RWPE2 (cell line): ENCODE data around the gene METTL4.

Source experiments
- ATAC-seq: fragments of 200-7000 bp; cut with Tn5 transposase; 3 replicates; pipeline ENCODE4 v1.9.1; 2021; ENCODE audit warnings: low read depth
- DNase-seq: peaks from one replicate; pipeline ENCODE4 v3.0.0-alpha.2; 2020; ENCODE audit warnings: low spot score
- H3K27ac ChIP-seq: fragments of 450-650 bp; 2 replicates; pipeline ENCODE4 v1.5.1; 2017; ENCODE audit warnings: mild to moderate bottlenecking; ENCODE audit not compliant: poor library complexity, severe bottlenecking
- H3K27me3 ChIP-seq: fragments of 250-450 bp; sonication (Bioruptor Pico); 2 replicates; pipeline ENCODE4 v1.5.1; 2021; ENCODE audit warnings: mild to moderate bottlenecking, moderate library complexity; ENCODE audit not compliant: insufficient read depth, poor library complexity, severe bottlenecking
- H3K36me3 ChIP-seq: fragments of 250-450 bp; sonication (Bioruptor Pico); 2 replicates; pipeline ENCODE4 v1.5.1; 2020; ENCODE audit warnings: low read depth, mild to moderate bottlenecking, moderate library complexity
- H3K4me1 ChIP-seq: fragments of 250-450 bp; sonication (Bioruptor Pico); 2 replicates; pipeline ENCODE4 v1.5.1; 2021; ENCODE audit warnings: mild to moderate bottlenecking, moderate library complexity; ENCODE audit not compliant: insufficient read depth, poor library complexity, severe bottlenecking
- H3K4me3 ChIP-seq: fragments of 250-450 bp; sonication (Bioruptor Pico); 2 replicates; pipeline ENCODE4 v1.5.1; 2021; ENCODE audit warnings: mild to moderate bottlenecking, moderate library complexity; ENCODE audit not compliant: severe bottlenecking
- H3K9me3 ChIP-seq: fragments of 250-450 bp; sonication (Bioruptor Pico); 2 replicates; pipeline ENCODE4 v1.5.1; 2021; ENCODE audit warnings: mild to moderate bottlenecking, moderate library complexity; ENCODE audit not compliant: severe bottlenecking
- TF ChIP-seq, protein P1 (sequence below): fragments of 450-650 bp; IDR thresholded peaks from one replicate; pipeline ENCODE4 v1.5.1; 2017; ENCODE audit warnings: mild to moderate bottlenecking, moderate library complexity; ENCODE audit not compliant: poor library complexity, severe bottlenecking

Gene METTL4

GRCh38 chr18:2502880-2503279 is 68.4 kb downstream of the METTL4 start:
- Histone ChIP-seq H3K27ac (no peak overlapping the region), H3K4me3 (no peak overlapping the region), H3K4me1 (no peaks in the 10 kb centered on the region), H3K9me3 (no peaks in the 10 kb centered on the region), H3K36me3 (no peaks in the 10 kb centered on the region), H3K27me3 (no peaks in the 10 kb centered on the region)
- DNase-seq (no peak), ATAC-seq (no peak)
- TF ChIP-seq, protein P1, sequence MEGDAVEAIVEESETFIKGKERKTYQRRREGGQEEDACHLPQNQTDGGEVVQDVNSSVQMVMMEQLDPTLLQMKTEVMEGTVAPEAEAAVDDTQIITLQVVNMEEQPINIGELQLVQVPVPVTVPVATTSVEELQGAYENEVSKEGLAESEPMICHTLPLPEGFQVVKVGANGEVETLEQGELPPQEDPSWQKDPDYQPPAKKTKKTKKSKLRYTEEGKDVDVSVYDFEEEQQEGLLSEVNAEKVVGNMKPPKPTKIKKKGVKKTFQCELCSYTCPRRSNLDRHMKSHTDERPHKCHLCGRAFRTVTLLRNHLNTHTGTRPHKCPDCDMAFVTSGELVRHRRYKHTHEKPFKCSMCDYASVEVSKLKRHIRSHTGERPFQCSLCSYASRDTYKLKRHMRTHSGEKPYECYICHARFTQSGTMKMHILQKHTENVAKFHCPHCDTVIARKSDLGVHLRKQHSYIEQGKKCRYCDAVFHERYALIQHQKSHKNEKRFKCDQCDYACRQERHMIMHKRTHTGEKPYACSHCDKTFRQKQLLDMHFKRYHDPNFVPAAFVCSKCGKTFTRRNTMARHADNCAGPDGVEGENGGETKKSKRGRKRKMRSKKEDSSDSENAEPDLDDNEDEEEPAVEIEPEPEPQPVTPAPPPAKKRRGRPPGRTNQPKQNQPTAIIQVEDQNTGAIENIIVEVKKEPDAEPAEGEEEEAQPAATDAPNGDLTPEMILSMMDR = no peak

DNA sequence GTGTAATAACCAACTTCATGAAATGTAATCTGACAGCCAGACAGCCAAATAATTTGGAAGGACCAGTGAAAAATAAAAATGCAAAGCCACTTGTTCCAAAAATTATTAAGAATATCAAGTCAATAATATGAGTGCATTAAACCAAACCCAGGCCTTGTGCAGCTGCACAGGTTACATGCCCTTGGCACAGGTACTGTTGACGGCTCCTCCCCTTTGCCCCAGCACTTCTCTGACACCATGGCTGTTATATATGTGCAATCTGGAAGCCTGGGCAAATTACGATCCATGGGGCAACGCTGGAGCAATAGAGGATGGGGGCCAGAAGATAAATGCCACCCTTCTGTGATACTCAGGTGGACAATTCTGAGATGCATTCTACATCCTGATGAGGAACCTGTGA is 68.9 kb downstream of the METTL4 start:
- DNase-seq = no peak
- no peak overlapping the region for H3K4me3 ChIP-seq
- H3K27me3 ChIP-seq = no peaks in the 10 kb centered on the region
- H3K4me1 ChIP-seq = no peaks in the 10 kb centered on the region
- H3K36me3 ChIP-seq = no peaks in the 10 kb centered on the region
- no peaks in the 10 kb centered on the region for H3K9me3 ChIP-seq
- ATAC-seq = no peak
- no peak overlapping the region for H3K27ac ChIP-seq
- TF ChIP-seq, protein P1 = no peak

GRCh38 chr18:2497797-2498196 is 73.5 kb downstream of the METTL4 start:
- TF ChIP-seq, protein P1 = no peak
- H3K27ac ChIP-seq = no peak overlapping the region
- H3K4me3 ChIP-seq = no peak overlapping the region
- H3K9me3 ChIP-seq = no peaks in the 10 kb centered on the region
- H3K4me1 ChIP-seq = no peaks in the 10 kb centered on the region
- no peaks in the 10 kb centered on the region for H3K27me3 ChIP-seq
- ATAC-seq (no peak), DNase-seq (no peak)
- H3K36me3 ChIP-seq = no peaks in the 10 kb centered on the region

- H3K9me3 ChIP-seq = no peaks in the 10 kb centered on the region
- H3K4me1 ChIP-seq = no peaks in the 10 kb centered on the region
- H3K27ac ChIP-seq = no peak overlapping the region
- DNase-seq (no peak), ATAC-seq (no peak)
- H3K36me3 ChIP-seq = no peaks in the 10 kb centered on the region
- H3K27me3 ChIP-seq = no peaks in the 10 kb centered on the region
- H3K4me3 ChIP-seq = no peak overlapping the region
- TF ChIP-seq, protein P1 = no peak
These were observed 75.9 kb downstream of the METTL4 start for GRCh38 chr18:2495381-2495780.

- Histone ChIP-seq H3K27ac (no peak overlapping the region), H3K4me1 (no peaks in the 10 kb centered on the region), H3K4me3 (no peak overlapping the region), H3K36me3 (no peaks in the 10 kb centered on the region), H3K9me3 (no peaks in the 10 kb centered on the region), H3K27me3 (no peaks in the 10 kb centered on the region)
- ATAC-seq = no peak
- DNase-seq = no peak
- TF ChIP-seq, protein P1 = no peak
These were observed 76.4 kb downstream of the METTL4 start for GRCh38 chr18:2494921-2495320.
